SHP77 (cell line): ENCODE measurements around the gene SFMBT2.

Experiments used
- DNase-seq, 2 experiments: peaks; one replicate each; lab custom pipeline; 2025; lab: John Stamatoyannopoulos, UW

SFMBT2 gene

DNA sequence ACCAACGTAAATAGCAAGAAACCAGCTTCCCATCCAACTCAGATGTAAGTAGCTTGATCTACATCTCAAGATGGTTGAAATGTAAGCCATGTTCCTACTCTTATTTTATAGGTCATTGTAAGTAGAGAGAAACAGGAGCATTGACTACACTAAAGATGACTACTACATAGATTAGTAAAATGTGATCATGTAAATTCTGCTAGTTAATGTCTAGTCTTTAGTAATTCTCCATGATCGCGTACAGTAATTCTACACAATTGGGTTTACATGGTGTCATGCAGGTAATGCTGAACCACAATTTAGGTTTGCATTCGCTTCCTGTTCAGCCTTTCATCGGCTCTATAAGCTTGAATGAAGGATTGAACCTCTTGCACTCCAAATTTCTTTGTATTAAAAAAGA is 14.9 kb upstream of the SFMBT2 start:
- DNase-seq: no peak

DNA sequence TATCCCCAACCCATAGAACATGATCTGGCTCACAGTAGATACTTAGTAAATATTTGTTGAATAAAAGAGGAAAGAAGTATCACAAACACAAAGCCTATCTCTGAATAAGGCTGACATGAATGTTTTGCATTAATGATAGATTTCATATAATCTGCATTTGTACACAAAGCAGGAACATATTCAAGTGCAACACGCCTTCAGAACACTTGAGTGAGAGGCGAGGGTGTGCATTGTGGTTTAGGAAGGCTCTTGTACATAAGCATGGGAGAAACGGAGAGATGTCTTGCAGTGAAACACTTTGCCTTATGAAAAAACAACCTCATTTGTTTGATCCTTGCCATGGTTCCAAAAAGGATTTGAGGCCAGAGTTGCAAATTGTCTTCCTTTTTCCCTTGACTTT is 14.1 kb upstream of the SFMBT2 start:
- DNase-seq: no peak

GRCh38 chr10:7424315-7424714 is 13.5 kb upstream of the SFMBT2 start:
- peak in 1 of 2 experiments; percentile 19 for DNase-seq

GRCh38 chr10:7423521-7423920 is 12.7 kb upstream of the SFMBT2 start:
- DNase-seq: no peak

- DNase-seq: no peak
Observed at GRCh38 chr10:7421526-7421925, 10.7 kb upstream of the SFMBT2 start.

DNA sequence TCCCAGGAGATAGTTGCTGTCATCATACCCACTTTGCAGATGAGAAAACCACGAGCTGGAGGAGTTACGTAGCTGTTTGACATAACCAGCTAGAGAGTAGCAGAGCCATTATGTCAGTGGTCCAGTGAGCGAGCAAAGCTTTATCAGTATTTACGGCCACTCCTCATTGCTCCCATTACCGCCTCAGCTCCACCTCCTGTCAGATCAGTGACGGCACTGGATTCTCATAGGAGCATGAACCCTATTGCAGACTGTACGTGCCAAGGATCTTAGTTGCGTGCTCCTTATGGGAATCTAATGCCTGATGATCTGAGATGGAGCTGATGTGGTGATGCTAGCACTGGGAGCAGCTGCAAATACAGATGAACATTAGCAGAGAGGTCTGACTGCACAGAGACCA is 9.2 kb upstream of the SFMBT2 start:
- no peak for DNase-seq

DNA sequence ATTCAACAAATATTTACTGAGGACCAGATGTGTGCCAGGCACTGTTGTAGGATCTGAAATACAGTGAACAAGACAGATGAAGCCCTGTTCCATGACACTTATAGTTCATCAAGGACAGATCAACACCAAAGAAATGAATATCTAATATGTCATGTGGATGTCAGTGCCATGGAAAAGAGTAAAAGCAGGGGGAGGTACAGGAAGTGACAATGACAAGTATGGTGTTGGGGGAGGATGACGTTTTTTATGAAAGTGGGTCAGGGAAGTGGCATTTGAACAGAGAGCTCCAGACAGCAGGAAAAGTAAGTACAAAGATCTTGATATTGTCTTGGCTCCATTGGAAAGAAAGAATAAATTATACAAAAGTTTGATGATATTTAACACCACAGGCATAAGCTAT is 7.0 kb upstream of the SFMBT2 start:
- no peak for DNase-seq

GRCh38 chr10:7417103-7417623 is 6.3 kb upstream of the SFMBT2 start:
- peak in 1 of 2 experiments; percentile 12 for DNase-seq

DNA sequence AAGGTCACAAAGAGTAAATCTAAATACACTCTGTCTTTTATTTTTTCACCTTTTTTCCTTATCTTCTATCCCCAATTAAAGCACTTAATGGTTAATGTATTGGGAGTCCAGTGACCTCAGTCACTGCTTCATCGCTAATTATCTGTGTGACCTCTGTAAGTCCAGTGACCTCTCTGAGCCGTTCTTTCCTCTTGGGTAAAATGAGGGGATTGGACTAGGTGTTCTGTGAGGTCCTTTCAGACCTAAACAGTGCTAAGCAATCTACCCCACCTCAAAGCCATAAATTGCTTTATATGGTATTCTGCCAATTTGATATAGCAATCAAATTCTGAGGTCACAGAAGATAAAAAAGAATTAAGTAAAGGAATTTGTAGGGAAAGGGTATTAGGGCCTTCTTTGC is 3.9 kb upstream of the SFMBT2 start:
- DNase-seq: no peak

GRCh38 chr10:7412928-7413282 is 2.1 kb upstream of the SFMBT2 start:
- DNase-seq: no peak

- no peak for DNase-seq
Observed at GRCh38 chr10:7412237-7412927, 1.5 kb upstream of the SFMBT2 start.

DNA sequence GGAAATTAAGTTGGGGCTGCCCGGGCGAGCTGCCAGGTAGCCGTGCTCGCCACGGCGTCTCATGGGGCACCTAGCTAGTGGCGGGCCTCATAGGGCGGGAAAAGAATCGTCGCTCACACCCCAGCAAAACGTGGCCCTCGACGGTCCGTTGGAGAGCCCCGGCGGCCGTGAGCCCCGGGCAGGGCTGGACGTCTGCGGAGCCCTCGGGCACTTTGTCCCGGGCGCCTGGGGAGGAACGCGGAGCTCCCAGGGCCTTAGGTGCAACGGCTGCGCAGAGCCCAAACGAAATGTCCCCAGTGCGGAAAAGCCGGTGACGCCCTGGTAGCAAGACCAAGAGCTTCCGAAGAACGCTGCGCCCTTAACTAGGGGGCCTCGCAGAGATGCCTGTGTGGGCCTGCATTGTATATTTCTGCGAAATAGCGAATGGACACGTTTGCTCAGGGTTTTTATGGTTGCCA is 866 bp upstream of the SFMBT2 start:
- no peak for DNase-seq

- DNase-seq: peak; percentile 4 to 9
Observed at GRCh38 chr10:7410301-7410861, 453 bp downstream of the SFMBT2 start.

DNA sequence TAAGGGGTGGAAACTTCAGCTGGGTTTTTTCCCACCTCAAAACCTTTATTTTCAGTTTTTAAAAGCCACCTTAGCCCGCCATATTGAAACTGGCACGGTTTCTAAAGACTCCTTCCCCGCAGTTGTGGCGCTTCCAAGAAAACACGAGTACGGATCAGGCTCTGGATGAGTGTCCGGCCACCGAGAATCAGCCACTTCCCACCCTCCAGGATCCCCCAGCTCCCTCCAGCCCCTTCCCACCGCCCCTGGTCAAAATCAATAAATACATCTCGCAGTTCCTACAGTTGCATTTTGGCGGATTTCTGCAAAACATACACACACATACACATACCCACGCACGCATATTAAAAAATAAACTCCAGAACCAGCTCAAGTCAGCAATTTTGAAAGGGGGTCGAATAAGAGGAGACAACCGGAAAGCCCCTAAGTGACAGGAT is 1.1 kb downstream of the SFMBT2 start:
- no peak for DNase-seq

GRCh38 chr10:7409045-7409731 is 1.6 kb downstream of the SFMBT2 start:
- DNase-seq: peak; percentile 25 to 43

- peak; percentile 41 to 46 for DNase-seq
Observed at GRCh38 chr10:7408291-7409044, 2.4 kb downstream of the SFMBT2 start.

- no peak for DNase-seq
Observed at GRCh38 chr10:7407368-7408290, 3.2 kb downstream of the SFMBT2 start.

- no peak for DNase-seq
Observed at GRCh38 chr10:7406712-7407333, 4.0 kb downstream of the SFMBT2 start.

DNA sequence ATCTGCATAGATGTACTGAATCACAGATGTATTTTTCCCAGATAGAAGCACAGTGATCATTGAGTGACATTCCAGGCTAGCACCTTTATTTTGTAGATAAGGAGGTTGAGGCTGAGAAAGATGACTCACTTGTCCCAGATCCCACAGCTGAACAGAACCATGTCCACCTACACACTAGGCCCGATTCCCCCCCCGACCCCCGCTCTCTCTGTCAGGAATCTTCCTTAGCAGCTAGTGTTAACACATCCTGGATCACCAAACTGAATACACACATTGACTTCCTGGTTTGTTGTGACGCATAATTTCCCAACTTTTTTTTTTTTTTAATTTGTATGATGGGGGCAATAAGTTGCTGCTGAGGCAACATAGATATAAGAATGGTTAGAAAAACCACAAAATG is 5.2 kb downstream of the SFMBT2 start:
- DNase-seq: no peak

- no peak for DNase-seq
Observed at GRCh38 chr10:7403620-7404019, 7.2 kb downstream of the SFMBT2 start.

- no peak for DNase-seq
Observed at GRCh38 chr10:7401782-7402181, 9.1 kb downstream of the SFMBT2 start.
